SK-N-SH treated with all-trans-retinoic acid at 6 μM for 48 hours (cell line): ENCODE data around the gene AHSP.

Experiments used
- ATAC-seq: fragments of 200-7000 bp; cut with Tn5 transposase; 3 replicates; pipeline ENCODE4 v1.9.1; 2020; ENCODE audit warnings: mild to moderate bottlenecking, moderate library complexity
- ARNTL ChIP-seq: fragments of 450-650 bp; formaldehyde crosslinking; IDR thresholded peaks from 2 replicates; pipeline ENCODE4 v1.5.0; 2020; ENCODE audit warnings: low read depth, mild to moderate bottlenecking, moderate library complexity, borderline replicate concordance
- BACH2 ChIP-seq: fragments of 250-450 bp; sonication (Bioruptor Pico); IDR thresholded peaks from 2 replicates; pipeline ENCODE4 v1.9.0; 2021; ENCODE audit warnings: mild to moderate bottlenecking, borderline replicate concordance
- CSDC2 ChIP-seq: fragments of 250-450 bp; sonication (Bioruptor Pico); IDR thresholded peaks from 2 replicates; pipeline ENCODE4 v1.5.0; 2020; ENCODE audit warnings: mild to moderate bottlenecking, moderate library complexity
- CSRNP3 ChIP-seq: fragments of 250-450 bp; sonication (Bioruptor Pico); IDR thresholded peaks from 2 replicates; pipeline ENCODE4 v1.5.1; 2021; ENCODE audit warnings: mild to moderate bottlenecking, moderate library complexity
- GLIS3 ChIP-seq: fragments of 250-450 bp; sonication (Bioruptor Pico); IDR thresholded peaks from 2 replicates; pipeline ENCODE4 v1.5.0; 2020; ENCODE audit warnings: mild to moderate bottlenecking, moderate library complexity
- ISL1 ChIP-seq: fragments of 250-450 bp; sonication (Bioruptor Pico); IDR thresholded peaks from 2 replicates; pipeline ENCODE4 v2.1.2; 2022; ENCODE audit warnings: mild to moderate bottlenecking, moderate library complexity
- OSR1 ChIP-seq: fragments of 250-450 bp; sonication (Bioruptor Pico); IDR thresholded peaks from 2 replicates; pipeline ENCODE4 v1.8.0; 2022; ENCODE audit warnings: moderate library complexity, mild to moderate bottlenecking, inconsistent platforms
- PATZ1 ChIP-seq: fragments of 250-450 bp; sonication (Bioruptor Pico); IDR thresholded peaks from 2 replicates; pipeline ENCODE4 v1.8.0; 2020; ENCODE audit warnings: mild to moderate bottlenecking, moderate library complexity, borderline replicate concordance
- POU6F1 ChIP-seq: fragments of 250-450 bp; sonication (Bioruptor Pico); IDR thresholded peaks from 2 replicates; pipeline ENCODE4 v1.8.0; 2021; ENCODE audit warnings: low read depth, mild to moderate bottlenecking, moderate library complexity, borderline replicate concordance
- PPARA ChIP-seq: fragments of 250-450 bp; sonication (Bioruptor Pico); IDR thresholded peaks from 2 replicates; pipeline ENCODE4 v1.5.0; 2020; ENCODE audit warnings: mild to moderate bottlenecking, borderline replicate concordance
- RARB ChIP-seq: fragments of 250-450 bp; sonication (Bioruptor Pico); IDR thresholded peaks from 2 replicates; pipeline ENCODE4 v1.8.0; 2021; ENCODE audit warnings: mild to moderate bottlenecking, moderate library complexity
- SNAI2 ChIP-seq: fragments of 250-450 bp; sonication (Bioruptor Pico); IDR thresholded peaks from 2 replicates; pipeline ENCODE4 v1.5.0; 2020; ENCODE audit warnings: mild to moderate bottlenecking, moderate library complexity
- TCF4 ChIP-seq: fragments of 250-450 bp; sonication (Bioruptor Pico); IDR thresholded peaks from 2 replicates; pipeline ENCODE4 v1.8.0; 2021; ENCODE audit warnings: mild to moderate bottlenecking, moderate library complexity, borderline replicate concordance
- TSHZ2 ChIP-seq: fragments of 250-450 bp; sonication (Bioruptor Pico); IDR thresholded peaks from 2 replicates; pipeline ENCODE4 v1.5.0; 2020; ENCODE audit warnings: mild to moderate bottlenecking, moderate library complexity
- ZC3H10 ChIP-seq: fragments of 250-450 bp; sonication (Bioruptor Pico); IDR thresholded peaks from 2 replicates; pipeline ENCODE4 v1.5.1; 2021; ENCODE audit warnings: mild to moderate bottlenecking, moderate library complexity
- ZFP3 ChIP-seq: fragments of 250-450 bp; sonication (Bioruptor Pico); IDR thresholded peaks from 2 replicates; pipeline ENCODE4 v1.5.0; 2020; ENCODE audit warnings: mild to moderate bottlenecking, moderate library complexity
- ZFP30 ChIP-seq: fragments of 450-650 bp; formaldehyde crosslinking; IDR thresholded peaks from 2 replicates; pipeline ENCODE4 v1.5.0; 2022; ENCODE audit warnings: mild to moderate bottlenecking, moderate library complexity
- ZNF565 ChIP-seq: fragments of 450-650 bp; formaldehyde crosslinking; conservative IDR thresholded peaks from 2 replicates; pipeline ENCODE4 v1.5.0; 2020; ENCODE audit warnings: low read depth, mild to moderate bottlenecking, moderate library complexity
- ZNF70 ChIP-seq: fragments of 450-650 bp; formaldehyde crosslinking; IDR thresholded peaks from 2 replicates; pipeline ENCODE4 v1.5.0; 2020; ENCODE audit warnings: mild to moderate bottlenecking, moderate library complexity
- ZNF8 ChIP-seq: fragments of 450-650 bp; formaldehyde crosslinking; IDR thresholded peaks from 2 replicates; pipeline ENCODE4 v1.5.0; 2020; ENCODE audit warnings: mild to moderate bottlenecking, moderate library complexity

The AHSP gene

GRCh38 chr16:31486045-31486444, 41.7 kb upstream of the AHSP start:
- no peak for TF ChIP-seq POU6F1 (CRISPR knock-in tag)
- TF ChIP-seq BACH2 = no peak
- TF ChIP-seq ZNF565 (CRISPR knock-in tag) = no peak
- TF ChIP-seq ZNF8 = no peak
- TF ChIP-seq PATZ1 (CRISPR knock-in tag) = no peak
- no peak for TF ChIP-seq GLIS3 (CRISPR knock-in tag)
- no peak for TF ChIP-seq OSR1 (CRISPR knock-in tag)
- no peak for TF ChIP-seq ARNTL (CRISPR knock-in tag)
- no peak for TF ChIP-seq ZC3H10 (CRISPR knock-in tag)
- TF ChIP-seq ZFP3 (CRISPR knock-in tag) = no peak
- TF ChIP-seq CSRNP3 = no peak
- no peak for TF ChIP-seq RARB (CRISPR knock-in tag)
- TF ChIP-seq ISL1 = no peak
- TF ChIP-seq PPARA (CRISPR knock-in tag) = no peak
- no peak for TF ChIP-seq TCF4 (CRISPR knock-in tag)
- no peak for TF ChIP-seq CSDC2 (CRISPR knock-in tag)
- TF ChIP-seq SNAI2 (CRISPR knock-in tag) = no peak
- TF ChIP-seq ZFP30 = no peak
- no peak for ATAC-seq

GRCh38 chr16:31487071-31487719, 40.5 kb upstream of the AHSP start:
- TF ChIP-seq PPARA (CRISPR knock-in tag) = no peak
- no peak for TF ChIP-seq OSR1 (CRISPR knock-in tag)
- TF ChIP-seq CSDC2 (CRISPR knock-in tag) = no peak
- no peak for TF ChIP-seq PATZ1 (CRISPR knock-in tag)
- ATAC-seq = no peak

- peak; percentile 82 for ATAC-seq
- TF ChIP-seq TCF4 (CRISPR knock-in tag) (no peak), ZNF70 (CRISPR knock-in tag) (peak; percentile 22; the same call in 1 of the 2 replicates), PPARA (CRISPR knock-in tag) (no peak), ZNF565 (CRISPR knock-in tag) (no peak), ZFP3 (CRISPR knock-in tag) (no peak), TSHZ2 (CRISPR knock-in tag) (no peak)
These were observed 39.8 kb upstream of the AHSP start for GRCh38 chr16:31487720-31488467.
